Stimulated activated naive CD8-positive, alpha-beta T cell treated with anti-CD3 and anti-CD28 coated beads, Interleukin-15, Interleukin-2, amounts not matched to agents 100 U/mL and 50 U/mL, for 24 hours (primary cell): ENCODE measurements around the gene HINT3.
A peak's percentile ranks its signal among the peaks of the same experiment; 100 is the strongest.
"Not testable (repeated sequence)": the region's sequence is repeated elsewhere in the genome, so short reads cannot be mapped to it uniquely, and the experiment has no call there.

Experiments
- ATAC-seq: fragments of 150-1000 bp; cut with Tn5 transposase; one replicate; pipeline ENCODE4 v1.10.0; 2021
- DNase-seq: peaks from one replicate; pipeline ENCODE4 v3.0.0; 2021

The HINT3 gene

GRCh38 chr6:125962900-125963497 lies 6.4 kb downstream of the HINT3 start:
- ATAC-seq = no peak

GRCh38 chr6:125963817-125964216 lies 7.2 kb downstream of the HINT3 start:
- no peak for ATAC-seq
- no peak for DNase-seq

More at GRCh38 chr6:125962900-125963497, 6.4 kb downstream of the HINT3 start:
- no peak for DNase-seq

- no peak for ATAC-seq
- DNase-seq = no peak
Observed at GRCh38 chr6:125966569-125966968, 10.0 kb downstream of the HINT3 start.

GRCh38 chr6:125968493-125968892 lies 11.9 kb downstream of the HINT3 start:
- DNase-seq (no peak), ATAC-seq (no peak)

GRCh38 chr6:125970760-125971159 lies 14.2 kb downstream of the HINT3 start:
- no peak for DNase-seq

GRCh38 chr6:125972478-125972877 lies 15.9 kb downstream of the HINT3 start:
- not testable (repeated sequence) for ATAC-seq, DNase-seq

More at GRCh38 chr6:125970760-125971159, 14.2 kb downstream of the HINT3 start:
- no peak for ATAC-seq

GRCh38 chr6:125974214-125974866 lies 17.8 kb downstream of the HINT3 start:
- peak; percentile 40 for ATAC-seq
- DNase-seq = no peak

- no peak for DNase-seq
- ATAC-seq = no peak
Observed at GRCh38 chr6:125979101-125979500, 22.5 kb downstream of the HINT3 start.

GRCh38 chr6:125981571-125982185 lies 25.1 kb downstream of the HINT3 start:
- no peak for ATAC-seq

GRCh38 chr6:125983246-125983945 lies 26.8 kb downstream of the HINT3 start:
- no peak for DNase-seq

More at GRCh38 chr6:125981571-125982185, 25.1 kb downstream of the HINT3 start:
- no peak for DNase-seq

GRCh38 chr6:125984311-125984710 lies 27.7 kb downstream of the HINT3 start:
- ATAC-seq (no peak), DNase-seq (no peak)

More at GRCh38 chr6:125983246-125983945, 26.8 kb downstream of the HINT3 start:
- no peak for ATAC-seq

GRCh38 chr6:125985522-125985921 lies 29.0 kb downstream of the HINT3 start:
- DNase-seq (no peak), ATAC-seq (no peak)

- no peak for DNase-seq
- no peak for ATAC-seq
Observed at GRCh38 chr6:125985979-125986300, 29.4 kb downstream of the HINT3 start.

- DNase-seq (peak; percentile 86), ATAC-seq (peak; percentile 97)
Observed at GRCh38 chr6:125986301-125987025, 29.9 kb downstream of the HINT3 start, which contains the start of gene TRMT11. TSS of gene TRMT11 (plus strand) at chr6:125986540. CDS start at chr6:125986551, 11 bp downstream.

- DNase-seq (no peak), ATAC-seq (peak; percentile 47)
Observed at GRCh38 chr6:125987026-125987617, 30.6 kb downstream of the HINT3 start.

GRCh38 chr6:125988280-125988679 lies 31.7 kb downstream of the HINT3 start:
- DNase-seq (no peak), ATAC-seq (no peak)

- no peak for DNase-seq
- no peak for ATAC-seq
Observed at GRCh38 chr6:125989631-125990030, 33.1 kb downstream of the HINT3 start.

GRCh38 chr6:125991653-125992052 lies 35.1 kb downstream of the HINT3 start:
- ATAC-seq (no peak), DNase-seq (no peak)

GRCh38 chr6:125994670-125995488 lies 38.3 kb downstream of the HINT3 start:
- no peak for ATAC-seq
- DNase-seq = no peak

GRCh38 chr6:125995972-125996580 lies 39.5 kb downstream of the HINT3 start:
- DNase-seq = peak; percentile 72
- ATAC-seq = peak; percentile 91
